ENCODE measurements around the gene C9orf50.

Gene C9orf50

GRCh38 chr9:129570450-129571297 is 50.2 kb downstream of the C9orf50 start:
- ChIA-PET CTCF (no interaction called here), POLR2A (no interaction called here)
- TF ChIP-seq FOXA1 (IDR thresholded peaks at IDR 0.05) = no peak
- no peak for DNase-seq (ENCODE audit: extremely low spot score)

GRCh38 chr9:129569502-129570449 is 51.1 kb downstream of the C9orf50 start:
- POLR2A ChIA-PET = interaction anchor here (0.6 to 1.0 kb wide), 3 partner anchors 10 to 76 kb away, joined by 3 to 5 read pairs (median 3); no protein-coding TSS in a partner anchor
- CTCF ChIA-PET = no interaction called here
- TF ChIP-seq SP1 (IDR thresholded peaks at IDR 0.05) = no peak
- TF ChIP-seq ZNF384 (IDR thresholded peaks at IDR 0.05) = no peak
- TF ChIP-seq SUZ12 (IDR thresholded peaks at IDR 0.05) = no peak
- TF ChIP-seq L3MBTL2 (conservative IDR thresholded peaks at IDR 0.05) = no peak
- no peak for TF ChIP-seq FOXM1 (IDR thresholded peaks at IDR 0.05; ENCODE audit: borderline replicate concordance)
- no peak; the same call in 1 of the 2 replicates for TF ChIP-seq HDGF (IDR thresholded peaks at IDR 0.05; ENCODE audit: borderline replicate concordance)
- no peak for TF ChIP-seq LEF1 (IDR thresholded peaks at IDR 0.05; ENCODE audit: borderline replicate concordance)
- TF ChIP-seq BHLHE40 (IDR thresholded peaks at IDR 0.05; ENCODE audit: borderline replicate concordance) = no peak
- no peak for TF ChIP-seq FOXK2 (IDR thresholded peaks at IDR 0.05)
- no peak for TF ChIP-seq TARDBP (IDR thresholded peaks at IDR 0.05)
- DNase-seq (ENCODE audit: extremely low spot score) = peak; percentile 49

- TF ChIP-seq SUZ12 (IDR thresholded peaks at IDR 0.05) = no peak
- no peak for TF ChIP-seq NFRKB (IDR thresholded peaks at IDR 0.05)
- no peak for TF ChIP-seq L3MBTL2 (conservative IDR thresholded peaks at IDR 0.05)
- TF ChIP-seq ARNT (IDR thresholded peaks at IDR 0.05) = no peak
- no peak for TF ChIP-seq TARDBP (IDR thresholded peaks at IDR 0.05)
- TF ChIP-seq FOXK2 (IDR thresholded peaks at IDR 0.05) = no peak
- TF ChIP-seq ELF4 (IDR thresholded peaks at IDR 0.05) = no peak
- ChIA-PET POLR2A (interaction anchor here (0.6 to 1.0 kb wide), 3 partner anchors 9 to 75 kb away, joined by 3 to 5 read pairs (median 3); no protein-coding TSS in a partner anchor), CTCF (interaction anchor here (0.5 kb wide), 1 partner anchor 1270 kb away, joined by 4 read pairs; no protein-coding TSS in a partner anchor)
- peak; percentile 31 for DNase-seq (ENCODE audit: extremely low spot score)
Observed at GRCh38 chr9:129568560-129569501, 52.1 kb downstream of the C9orf50 start.

GRCh38 chr9:129567842-129568559 is 52.9 kb downstream of the C9orf50 start:
- ChIA-PET CTCF (no interaction called here), POLR2A (interaction anchor here (1.2 kb wide), 1 partner anchor 72 kb away, joined by 3 read pairs; no protein-coding TSS in a partner anchor)
- TF ChIP-seq HDGF (IDR thresholded peaks at IDR 0.05; ENCODE audit: borderline replicate concordance) = no peak
- TF ChIP-seq FOXM1 (IDR thresholded peaks at IDR 0.05; ENCODE audit: borderline replicate concordance) = no peak
- TF ChIP-seq TARDBP (IDR thresholded peaks at IDR 0.05) = no peak
- TF ChIP-seq ZNF384 (IDR thresholded peaks at IDR 0.05) = no peak
- no peak for TF ChIP-seq ELF4 (IDR thresholded peaks at IDR 0.05)
- TF ChIP-seq SUZ12 (IDR thresholded peaks at IDR 0.05) = no peak
- TF ChIP-seq SP1 (IDR thresholded peaks at IDR 0.05) = no peak
- TF ChIP-seq CTBP1 (IDR thresholded peaks at IDR 0.05; ENCODE audit: borderline replicate concordance) = no peak
- no peak for TF ChIP-seq ARNT (IDR thresholded peaks at IDR 0.05)
- DNase-seq (ENCODE audit: extremely low spot score) = no peak

GRCh38 chr9:129567329-129567728 is 53.6 kb downstream of the C9orf50 start:
- CTCF ChIA-PET = no interaction called here
- DNase-seq (ENCODE audit: extremely low spot score) = no peak
- no peak for TF ChIP-seq LEF1 (IDR thresholded peaks at IDR 0.05; ENCODE audit: borderline replicate concordance)
- no peak for TF ChIP-seq BHLHE40 (IDR thresholded peaks at IDR 0.05; ENCODE audit: borderline replicate concordance)
- TF ChIP-seq NFRKB (IDR thresholded peaks at IDR 0.05) = no peak
- TF ChIP-seq FOXA1 (IDR thresholded peaks at IDR 0.05) = no peak
- no peak for TF ChIP-seq ARNT (IDR thresholded peaks at IDR 0.05)
- no peak for TF ChIP-seq ZNF384 (IDR thresholded peaks at IDR 0.05)
- TF ChIP-seq SUZ12 (IDR thresholded peaks at IDR 0.05) = no peak
- POLR2A ChIA-PET = interaction anchor here (1.2 kb wide), 1 partner anchor 72 kb away, joined by 3 read pairs; no protein-coding TSS in a partner anchor

- no peak for DNase-seq (ENCODE audit: extremely low spot score)
- CTCF ChIA-PET = no interaction called here
- POLR2A ChIA-PET = interaction anchor here (1.2 kb wide), 1 partner anchor 71 kb away, joined by 3 read pairs; no protein-coding TSS in a partner anchor
- TF ChIP-seq L3MBTL2 (conservative IDR thresholded peaks at IDR 0.05) (no peak), PKNOX1 (IDR thresholded peaks at IDR 0.05) (no peak), BHLHE40 (IDR thresholded peaks at IDR 0.05; ENCODE audit: borderline replicate concordance) (no peak), ELF4 (IDR thresholded peaks at IDR 0.05) (no peak), SP1 (IDR thresholded peaks at IDR 0.05) (no peak), NFRKB (IDR thresholded peaks at IDR 0.05) (no peak), SUZ12 (IDR thresholded peaks at IDR 0.05) (no peak), FOXK2 (IDR thresholded peaks at IDR 0.05) (no peak), LEF1 (IDR thresholded peaks at IDR 0.05; ENCODE audit: borderline replicate concordance) (no peak)
Observed at GRCh38 chr9:129566563-129567266, 54.2 kb downstream of the C9orf50 start.
